H1 (cell line): ENCODE measurements around the gene RNF5. TPM values are rescaled to one million over a fixed set of nuclear protein-coding genes. Genes with fewer than 3 reads are reported as not detected.

Source experiments
- CTCF ChIA-PET: fragments of 300-600 bp; sonication (Branson Sonifier 250); formaldehyde crosslinking; loops from one replicate; lab custom pipeline; 2021; ENCODE audit not compliant: partially characterized antibody; lab: Charles Lee
- POLR2A ChIA-PET: fragments of 300-600 bp; sonication (Branson Sonifier 250); formaldehyde crosslinking; loops from one replicate; lab custom pipeline; 2021; ENCODE audit warnings: inconsistent platforms; ENCODE audit not compliant: partially characterized antibody; lab: Charles Lee
- DNase-seq, 2 experiments: peaks; one replicate each; pipeline versions ENCODE4 v3.0.0 to v3.0.0-alpha.2; 2010 to 2022; ENCODE audit warnings: low spot score in 2 of 2, low read depth in 1 of 2, mixed read lengths in 1 of 2
- FAIRE-seq: peaks from 2 replicates; lab custom pipeline; 2011; peaks lifted over from hg19 to GRCh38; lab: Jason Lieb, UNC
- H2AFZ ChIP-seq: 2 replicates; pipeline ENCODE4 v1.8.1; 2012; ENCODE audit warnings: low read length, inconsistent platforms
- H2AK5ac ChIP-seq: 2 replicates; pipeline ENCODE4 v1.6.1; 2013; ENCODE audit warnings: low read depth, low read length
- H2BK120ac ChIP-seq: replicated peaks from 2 replicates; pipeline ENCODE3; 2013; ENCODE audit warnings: low read depth, low read length, inconsistent platforms
- H2BK12ac ChIP-seq: 2 replicates; pipeline ENCODE4 v1.6.1; 2013; ENCODE audit warnings: low read depth, low read length
- H2BK15ac ChIP-seq: 2 replicates; pipeline ENCODE4 v1.6.1; 2013; ENCODE audit warnings: low read length
- H2BK20ac ChIP-seq: 2 replicates; pipeline ENCODE4 v1.6.1; 2013; ENCODE audit warnings: low read length
- H2BK5ac ChIP-seq: 2 replicates; pipeline ENCODE4 v1.6.1; 2013; ENCODE audit warnings: low read depth, low read length
- H3K14ac ChIP-seq: 2 replicates; pipeline ENCODE4 v1.6.1; 2013; ENCODE audit warnings: inconsistent platforms; ENCODE audit not compliant: insufficient read length
- H3K18ac ChIP-seq: 2 replicates; pipeline ENCODE4 v1.6.1; 2013; ENCODE audit warnings: low read length; ENCODE audit errors: extremely low read depth
- H3K23ac ChIP-seq: 2 replicates; pipeline ENCODE4 v1.6.1; 2013; ENCODE audit warnings: inconsistent platforms; ENCODE audit not compliant: insufficient read length
- H3K23me2 ChIP-seq: 2 replicates; pipeline ENCODE4 v1.6.1; 2013; ENCODE audit warnings: low read depth, low read length
- H3K27ac ChIP-seq: 2 replicates; pipeline ENCODE4 v1.6.1; 2011; ENCODE audit warnings: low read depth, low read length, inconsistent platforms
- H3K27me3 ChIP-seq, 4 experiments: replicated peaks in 1 of 4; 1 replicate in 1 of 4; 2 replicates in 3 of 4; pipeline versions ENCODE4 v1.6.1 to v1.8.1; 2011 to 2013; ENCODE audit warnings: low read length in 3 of 4, mild to moderate bottlenecking in 3 of 4, inconsistent platforms in 2 of 4, mixed read lengths in 2 of 4, moderate library complexity in 1 of 4; ENCODE audit not compliant: control insufficient read depth in 3 of 4, insufficient read depth in 3 of 4; ENCODE audit errors: extremely low read depth in 1 of 4
- H3K36me3 ChIP-seq, 4 experiments: 2 replicates each; pipeline versions ENCODE4 v1.6.1 to v1.8.1; 2011 to 2013; ENCODE audit warnings: mild to moderate bottlenecking in 4 of 4, low read length in 3 of 4, moderate library complexity in 2 of 4, control low read depth in 1 of 4, inconsistent platforms in 1 of 4; ENCODE audit not compliant: insufficient read depth in 4 of 4, control insufficient read depth in 2 of 4
- H3K4ac ChIP-seq: replicated peaks from 2 replicates; pipeline ENCODE3; 2013; ENCODE audit warnings: low read length, low read depth, mixed read lengths, inconsistent platforms; ENCODE audit not compliant: insufficient read length
- H3K4me1 ChIP-seq, 4 experiments: replicated peaks in 1 of 4; 1 replicate in 1 of 4; 2 replicates in 3 of 4; pipeline versions ENCODE4 v1.6.1 to v1.8.1; 2011 to 2013; ENCODE audit warnings: low read length in 3 of 4, inconsistent platforms in 2 of 4, mixed read lengths in 1 of 4; ENCODE audit not compliant: insufficient read depth in 4 of 4, control insufficient read depth in 3 of 4
- H3K4me2 ChIP-seq, 2 experiments: 2 replicates each; pipeline versions ENCODE4 v1.6.1 to v1.8.1; 2011 to 2013; ENCODE audit warnings: low read depth in 2 of 2, low read length in 2 of 2, control low read depth in 1 of 2, inconsistent platforms in 1 of 2, mild to moderate bottlenecking in 1 of 2; ENCODE audit not compliant: insufficient read depth in 1 of 2
- H3K4me3 ChIP-seq, 4 experiments: fragments of 200-600, 300-600 bp in 1 of 4; sonication (generic), shearing (Covaris generic), sonication (Bioruptor Twin) in 1 of 4; 2 replicates each; pipeline versions ENCODE4 v1.5.1 to v1.8.1; 2011 to 2016; ENCODE audit warnings: low read length in 4 of 4, low read depth in 3 of 4, control low read depth in 2 of 4, inconsistent platforms in 2 of 4, mild to moderate bottlenecking in 2 of 4, mixed read lengths in 1 of 4, moderate library complexity in 1 of 4; ENCODE audit not compliant: insufficient read depth in 2 of 4; ENCODE audit errors: extremely low read depth in 1 of 4
- H3K56ac ChIP-seq: replicated peaks from 2 replicates; pipeline ENCODE3; 2013; ENCODE audit warnings: low read depth, mild to moderate bottlenecking, mixed read lengths, low read length, inconsistent platforms; ENCODE audit not compliant: insufficient read length
- H3K79me1 ChIP-seq: 2 replicates; pipeline ENCODE4 v1.6.1; 2013; ENCODE audit warnings: low read depth, low read length, control low read depth
- H3K79me2 ChIP-seq, 2 experiments: 2 replicates each; pipeline versions ENCODE4 v1.6.1 to v1.8.1; 2012 to 2013; ENCODE audit warnings: low read length in 2 of 2, mild to moderate bottlenecking in 2 of 2, inconsistent platforms in 1 of 2; ENCODE audit not compliant: insufficient read depth in 2 of 2, control insufficient read depth in 1 of 2
- H3K9ac ChIP-seq, 4 experiments: replicated peaks in 1 of 4; 1 replicate in 1 of 4; 2 replicates in 3 of 4; pipeline versions ENCODE4 v1.6.1 to v1.8.1; 2011 to 2013; ENCODE audit warnings: low read depth in 3 of 4, low read length in 3 of 4, control low read depth in 2 of 4, mild to moderate bottlenecking in 2 of 4, moderate library complexity in 2 of 4, inconsistent platforms in 1 of 4; ENCODE audit errors: extremely low read depth in 1 of 4
- H3K9me3 ChIP-seq, 2 experiments: 2 replicates each; pipeline versions ENCODE4 v1.6.1 to v1.8.1; 2012 to 2013; ENCODE audit warnings: mild to moderate bottlenecking in 2 of 2, moderate library complexity in 2 of 2, control low read depth in 1 of 2, inconsistent platforms in 1 of 2, low read depth in 1 of 2, low read length in 1 of 2, mixed read lengths in 1 of 2; ENCODE audit not compliant: insufficient read depth in 2 of 2
- H4K20me1 ChIP-seq, 2 experiments: replicated peaks in 1 of 2; 2 replicates each; pipeline versions ENCODE3 to v1.8.1; 2011 to 2013; ENCODE audit warnings: inconsistent platforms in 2 of 2, low read length in 2 of 2, mild to moderate bottlenecking in 1 of 2; ENCODE audit not compliant: insufficient read depth in 2 of 2, control insufficient read depth in 1 of 2
- H4K5ac ChIP-seq: 2 replicates; pipeline ENCODE4 v1.6.1; 2013; ENCODE audit warnings: low read length, low read depth, mixed read lengths, inconsistent platforms; ENCODE audit not compliant: insufficient read length
- H4K8ac ChIP-seq: 2 replicates; pipeline ENCODE4 v1.8.0; 2013; ENCODE audit warnings: mild to moderate bottlenecking, moderate library complexity, low read length, inconsistent platforms; ENCODE audit not compliant: insufficient read depth; ENCODE audit errors: extremely low read depth
- H4K91ac ChIP-seq: replicated peaks from 2 replicates; pipeline ENCODE3; 2013; ENCODE audit warnings: low read length, mixed read lengths, inconsistent platforms; ENCODE audit not compliant: insufficient read length
- WGBS, 2 experiments: shearing (Covaris generic) in 1 of 2; methylation state at CpG; one replicate each; pipeline versions ENCODE4 v1.1.6 to v1.1.7; 2013 to 2015; ENCODE audit warnings: low lambda C conversion rate in 2 of 2, mixed read lengths in 2 of 2, inconsistent platforms in 1 of 2, low coverage in 1 of 2, missing lambda C conversion rate in 1 of 2; ENCODE audit not compliant: insufficient replicate concordance in 2 of 2, insufficient coverage in 1 of 2, insufficient read length in 1 of 2; ENCODE audit errors: extremely low coverage in 1 of 2, missing lambda C conversion rate in 1 of 2; 5-methylcytosine and 5-hydroxymethylcytosine counted together
- polyA plus RNA-seq, 7 experiments: library from polyadenylated mRNA; depleted of rRNA in 3 of 7; stranded (reverse) in 5 of 7; unstranded in 2 of 7; fragments of >200 nt in 5 of 7; fragments of 200-250 nt in 2 of 7; gene quantifications; 1 replicate in 5 of 7; 2 replicates in 1 of 7; 4 replicates in 1 of 7; pipeline versions ENCODE4 v1.2.1 to v1.2.3, GENCODE V29; 2011 to 2013; ENCODE audit warnings: missing spikeins in 2 of 7, mixed read lengths in 2 of 7
- total RNA-seq: library from RNA; stranded (reverse); fragmentation: NEBNext Ultra II Directional; extraction: Animal tissue kit (Norgen Biotek cat#: 25700); gene quantifications from 2 replicates; pipeline ENCODE4 v1.2.1, GENCODE V29; 2021

Gene RNF5
- total and polyA plus RNA-seq, 2 of the 8 experiments (the other 6 are each of a cell fraction or from before 2014, with no cell fraction given) = 90.0 to 158 TPM

GRCh38 chr6:32187009-32187709 is 9.0 kb downstream of the RNF5 start:
- Histone ChIP-seq H3K23me2 (peaks cover 5% of the 10 kb centered on the region), H2BK15ac (no peak overlapping the region), H3K9ac (no peak overlapping the region), H2BK120ac (no peak overlapping the region), H3K4me2 (no peak overlapping the region; a peak in 1 of 4 replicates), H2AFZ (no peak overlapping the region), H3K79me2 (peaks cover 0 to 13% of the 10 kb centered on the region in 2 experiments; a peak in 2 of 4 replicates), H4K91ac (no peak overlapping the region), H3K14ac (no peak overlapping the region), H3K79me1 (peaks cover 2% of the 10 kb centered on the region), H3K56ac (no peak overlapping the region), H3K27ac (no peak overlapping the region), H3K27me3 (no peaks in the 10 kb centered on the region; a peak in 1 of 7 replicates), H3K4ac (no peak overlapping the region), H2BK12ac (no peak overlapping the region), H3K18ac (no peak overlapping the region), H2AK5ac (no peak overlapping the region), H4K8ac (no peak overlapping the region), H3K36me3 (peaks cover 4 to 26% (median 24%) of the 10 kb centered on the region in 4 experiments; a peak in 7 of 8 replicates), H3K4me3 (no peak overlapping the region), H2BK5ac (no peak overlapping the region), H2BK20ac (no peak overlapping the region), H3K23ac (no peak overlapping the region), H3K4me1 (peaks cover 0 to 21% (median 11%) of the 10 kb centered on the region in 4 experiments; a peak in 6 of 7 replicates), H4K5ac (no peak overlapping the region), H4K20me1 (peaks cover 0 to 3% of the 10 kb centered on the region in 2 experiments), H3K9me3 (no peaks in the 10 kb centered on the region)
- ChIA-PET POLR2A (interaction anchor here (0.6 to 13.3 kb wide), 7 partner anchors 8 to 479 kb away, joined by 3 to 194 read pairs (median 3); partner anchors contain the start of genes AGPAT1, FKBPL, HLA-DQB1 and PRRT1), CTCF (interaction anchor here (3.2 kb wide), 1 partner anchor 69 kb away, joined by 13 read pairs; no protein-coding TSS in a partner anchor)
- DNase-seq = no peak
- WGBS, 2 experiments = 87% methylated on average over 12 of the region's 12 CpGs; no CpG with 5 or more reads in 1 of the 2 experiments
- no peak for FAIRE-seq
